K562 (cell line): ENCODE data around the gene ALDH16A1. TPM values are rescaled to one million over a fixed set of nuclear protein-coding genes. Genes with fewer than 3 reads are reported as not detected.

ENCODE experiments used
- E2F1 ChIP-seq: sonication (generic); formaldehyde crosslinking; IDR thresholded peaks from 2 replicates; pipeline ENCODE4 v1.8.1; 2023; ENCODE audit warnings: mild to moderate bottlenecking, missing genetic modification reagents, moderate library complexity
- MEF2A ChIP-seq: IDR thresholded peaks from 2 replicates; pipeline ENCODE4 v1.6.1; 2011; ENCODE audit warnings: low read depth, mild to moderate bottlenecking, low read length, moderate library complexity; ENCODE audit not compliant: control insufficient read depth
- MTF1 ChIP-seq: fragments of 250-450 bp; sonication (Bioruptor Pico); IDR thresholded peaks from 2 replicates; pipeline ENCODE4 v1.9.0; 2021; ENCODE audit warnings: moderate library complexity, mild to moderate bottlenecking, inconsistent platforms, borderline replicate concordance
- RBM22 ChIP-seq: fragments of 200-400 bp; formaldehyde crosslinking; IDR thresholded peaks from 2 replicates; pipeline ENCODE4 v1.6.1; 2018; ENCODE audit warnings: low read length, low read depth; ENCODE audit not compliant: poor library complexity, severe bottlenecking
- RBM34 ChIP-seq: fragments of 200-400 bp; formaldehyde crosslinking; IDR thresholded peaks from 2 replicates; pipeline ENCODE4 v1.6.1; 2018; ENCODE audit warnings: low read length, borderline replicate concordance; ENCODE audit not compliant: insufficient read depth
- RREB1 ChIP-seq: fragments of 250-450 bp; sonication (Bioruptor Pico); IDR thresholded peaks from 2 replicates; pipeline ENCODE4 v1.4.0; 2020
- SETDB1 ChIP-seq: IDR thresholded peaks from one replicate; pipeline ENCODE4 v1.6.1; 2012; ENCODE audit warnings: low read length, control low read depth, inconsistent platforms
- SNIP1 ChIP-seq: fragments of 450-650 bp; IDR thresholded peaks from 2 replicates; pipeline ENCODE4 v1.7.1; 2017; ENCODE audit warnings: low read depth, mild to moderate bottlenecking
- TRIM25 ChIP-seq: fragments of 450-650 bp; IDR thresholded peaks from 2 replicates; pipeline ENCODE4 v1.7.0; 2016; ENCODE audit warnings: borderline replicate concordance
- VEZF1 ChIP-seq: fragments of 200-800 bp; sonication (Bioruptor generic); IDR thresholded peaks from 2 replicates; pipeline ENCODE4 v1.6.1; 2017; ENCODE audit warnings: missing genetic modification characterization, missing compliant biosample characterization
- ZBTB8A ChIP-seq: fragments of 450-650 bp; IDR thresholded peaks from 2 replicates; pipeline ENCODE4 v1.6.1; 2018; ENCODE audit warnings: mild to moderate bottlenecking, moderate library complexity; ENCODE audit not compliant: partially characterized antibody
- ZFPM2 ChIP-seq: fragments of 250-450 bp; sonication (Bioruptor Pico); IDR thresholded peaks from 2 replicates; pipeline ENCODE4 v1.5.1; 2022; ENCODE audit warnings: mild to moderate bottlenecking
- ZNF445 ChIP-seq: fragments of 250-450 bp; sonication (Bioruptor Pico); IDR thresholded peaks from 2 replicates; pipeline ENCODE4 v1.4.0; 2020; ENCODE audit warnings: low read depth, mild to moderate bottlenecking, moderate library complexity
- polyA plus RNA-seq, 8 experiments: library from polyadenylated mRNA; depleted of rRNA in 4 of 8; stranded (reverse) in 5 of 8; unstranded in 3 of 8; fragments of >200 nt; fragmentation: Nextera tagmentation in 2 of 8; fragmentation: Illumina TruSeq in 1 of 8; extraction: Ambion mirVana in 2 of 8; extraction: Trizol in 1 of 8; gene quantifications; 2 replicates each; pipeline versions ENCODE4 v1.2.1 to v1.2.3, GENCODE V29; 2011 to 2014; ENCODE audit warnings: inconsistent platforms in 1 of 8, missing spikeins in 1 of 8
- total RNA-seq, 7 experiments: library from RNA; depleted of rRNA in 6 of 7; stranded (reverse); fragments of >200 nt in 6 of 7; fragmentation: Illumina TruSeq in 2 of 7; extraction: Trizol in 2 of 7; gene quantifications; 2 replicates each; pipeline versions ENCODE4 v1.2.1 to v1.2.3, GENCODE V29; 2011 to 2021; ENCODE audit warnings: low replicate concordance in 1 of 7

The ALDH16A1 gene
- total and polyA plus RNA-seq, 9 of the 15 experiments (the other 6 are each of a cell fraction or from before 2014, with no cell fraction given): 2.2 to 52.2 (median 7.6) TPM

- TF ChIP-seq E2F1 (CRISPR knock-in tag) (no peak), SNIP1 (no peak), RBM22 (no peak), ZFPM2 (CRISPR knock-in tag) (no peak), MEF2A (no peak), RBM34 (no peak), ZNF445 (peak; percentile 67; the same call in 1 of the 2 replicates), RREB1 (CRISPR knock-in tag) (no peak), VEZF1 (CRISPR knock-in tag) (no peak), ZBTB8A (no peak), TRIM25 (no peak), MTF1 (CRISPR knock-in tag) (0 out of 2 replicates have a peak, but pooled peaks have one; percentile 6), SETDB1 (no peak)
- TF ChIP-seq, all 486 proteins: peak for 24
These were observed 33.8 kb downstream of the ALDH16A1 start (continued) for GRCh38 chr19:49486710-49487276.
